CD4-positive, alpha-beta memory T cell (primary cell): ENCODE data around the gene ITIH3. TPM values are rescaled to one million over a fixed set of nuclear protein-coding genes. Genes with fewer than 3 reads are reported as not detected.

Source experiments
- CTCF ChIA-PET: fragments of 350-600 bp; sonication (Branson Sonifier 250); formaldehyde crosslinking; loops from one replicate; lab custom pipeline; 2021; ENCODE audit warnings: inconsistent platforms; ENCODE audit not compliant: partially characterized antibody; lab: Charles Lee
- POLR2A ChIA-PET: fragments of 350-600 bp; sonication (Branson Sonifier 250); formaldehyde crosslinking; loops from one replicate; lab custom pipeline; 2021; ENCODE audit not compliant: partially characterized antibody; lab: Charles Lee
- DNase-seq, 5 donors: peaks; one replicate each; pipeline versions ENCODE4 v3.0.0 to v3.0.0-alpha.2; 2020 to 2022; ENCODE audit warnings: mixed read lengths in 1 of 5
- H3K27ac ChIP-seq: one replicate; pipeline ENCODE4 v1.7.0; 2013; ENCODE audit warnings: low read depth, low read length
- H3K27me3 ChIP-seq: 2 replicates; pipeline ENCODE4 v1.7.0; 2013; ENCODE audit warnings: mild to moderate bottlenecking, low read length, moderate library complexity; ENCODE audit not compliant: insufficient read depth
- H3K36me3 ChIP-seq: 2 replicates; pipeline ENCODE4 v1.7.0; 2013; ENCODE audit warnings: mild to moderate bottlenecking, low read length, moderate library complexity; ENCODE audit not compliant: insufficient read depth
- H3K4me1 ChIP-seq: 2 replicates; pipeline ENCODE4 v1.7.0; 2013; ENCODE audit warnings: mild to moderate bottlenecking, low read length, moderate library complexity; ENCODE audit not compliant: insufficient read depth
- H3K4me3 ChIP-seq, 2 donors: one replicate each; pipeline ENCODE4 v1.7.0; 2013; ENCODE audit warnings: low read length in 2 of 2, mild to moderate bottlenecking in 1 of 2
- H3K9me3 ChIP-seq, 2 donors: one replicate each; pipeline ENCODE4 v1.7.0; 2013; ENCODE audit warnings: low read length in 2 of 2, control low read depth in 1 of 2; ENCODE audit not compliant: control insufficient read depth in 1 of 2
- H3K27ac Mint-ChIP-seq, 7 donors: one replicate each; pipeline ENCODE4 v1.8.0; 2020 to 2021; ENCODE audit warnings: mixed read lengths in 7 of 7, mild to moderate bottlenecking in 6 of 7, inconsistent platforms in 3 of 7, moderate library complexity in 3 of 7
- H3K27me3 Mint-ChIP-seq, 2 donors: one replicate each; pipeline ENCODE4 v1.8.0; 2020 to 2021; ENCODE audit warnings: mixed read lengths in 2 of 2
- H3K36me3 Mint-ChIP-seq, 2 donors: one replicate each; pipeline ENCODE4 v1.8.0; 2020 to 2021; ENCODE audit warnings: mixed read lengths in 2 of 2, inconsistent platforms in 1 of 2, mild to moderate bottlenecking in 1 of 2
- H3K4me1 Mint-ChIP-seq, 4 donors: one replicate each; pipeline ENCODE4 v1.8.0; 2020 to 2021; ENCODE audit warnings: mixed read lengths in 4 of 4, mild to moderate bottlenecking in 1 of 4
- H3K4me3 Mint-ChIP-seq, 8 donors: one replicate each; pipeline ENCODE4 v1.8.0; 2020 to 2021; ENCODE audit warnings: mixed read lengths in 8 of 8, mild to moderate bottlenecking in 7 of 8, moderate library complexity in 6 of 8, inconsistent platforms in 3 of 8
- H3K9me3 Mint-ChIP-seq, 8 donors: one replicate each; pipeline ENCODE4 v1.8.0; 2020 to 2021; ENCODE audit warnings: mixed read lengths in 8 of 8, mild to moderate bottlenecking in 5 of 8, inconsistent platforms in 3 of 8, moderate library complexity in 1 of 8
- intact Hi-C: fragments of 100-400 bp; cut with micrococcal nuclease; formaldehyde crosslinking; loops from one replicate; pipeline ENCODE4 v1.15.1; 2023
- polyA plus RNA-seq, 2 donors: library from polyadenylated mRNA; unstranded; fragments of 300-500 nt; fragmentation: Illumina TruSeq; gene quantifications; one replicate each; pipeline ENCODE4 v1.2.3, GENCODE V29; 2021
- total RNA-seq, 2 experiments: library from RNA; stranded (reverse); gene quantifications; one replicate each; pipeline ENCODE4 v1.2.3, GENCODE V29; 2021

The ITIH3 gene
- total and polyA plus RNA-seq, 4 experiments from 2014 or later: not detected

- Mint-ChIP-seq H3K4me1 (peaks cover 0 to 6% (median 3%) of the 10 kb centered on the region in 4 donors), H3K9me3 (no peaks in the 10 kb centered on the region), H3K27me3 (no peaks in the 10 kb centered on the region), H3K36me3 (peaks cover 43 to 58% of the 10 kb centered on the region in 2 donors), H3K4me3 (no peak overlapping the region), H3K27ac (no peak overlapping the region)
- DNase-seq: no peak
- Histone ChIP-seq H3K27me3 (no peaks in the 10 kb centered on the region), H3K4me3 (no peak overlapping the region), H3K4me1 (no peaks in the 10 kb centered on the region), H3K27ac (no peak overlapping the region), H3K36me3 (peaks cover 50% of the 10 kb centered on the region), H3K9me3 (no peaks in the 10 kb centered on the region)
- CTCF ChIA-PET: interaction anchor here (0.8 to 2.5 kb wide), 4 partner anchors 10 to 90 kb away, joined by 3 to 16 read pairs (median 4); partner anchors contain the start of gene MUSTN1
- POLR2A ChIA-PET: no interaction called here
- intact Hi-C loops: loop anchor here (1.0 to 5.0 kb wide), 2 partner anchors 47 to 227 kb away; no protein-coding TSS in a partner anchor
These were observed 50.6 kb downstream of the ITIH3 start for GRCh38 chr3:52845157-52845556.

DNA sequence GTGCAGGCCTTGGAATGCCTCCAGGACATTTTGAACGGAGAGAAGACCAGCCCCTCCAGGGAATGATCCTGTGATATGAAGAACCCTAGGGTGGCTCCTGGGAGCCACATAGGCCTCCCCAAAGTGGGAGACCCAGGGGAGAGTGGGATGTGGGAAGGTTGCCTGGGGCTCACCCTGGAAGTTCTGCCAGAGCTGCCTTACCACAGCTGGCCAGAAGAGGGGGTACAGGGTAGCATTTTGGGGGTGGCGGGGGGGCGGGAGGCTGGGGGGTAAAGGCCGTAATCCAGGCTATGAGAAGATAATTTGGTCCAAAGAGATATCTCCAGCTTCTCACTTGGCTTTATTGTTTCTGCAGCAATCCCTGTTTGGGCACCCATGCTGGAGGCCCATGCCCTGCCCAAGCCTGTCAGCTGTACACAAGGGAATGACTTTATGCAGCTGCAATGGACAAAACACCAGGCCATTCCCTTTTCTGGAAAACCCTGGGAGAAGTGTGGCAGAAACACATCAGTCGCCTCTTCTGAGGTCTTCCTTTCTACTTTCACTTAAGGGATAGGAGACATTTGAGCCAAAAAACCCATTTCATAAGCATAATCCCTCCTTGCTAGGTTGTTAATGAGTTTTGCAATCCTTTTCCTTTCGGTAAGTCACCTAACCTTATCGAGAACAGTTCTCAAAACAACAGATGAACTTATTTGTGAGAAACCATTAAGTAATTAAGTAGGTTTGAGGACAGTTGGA lies 51.3 kb downstream of the ITIH3 start:
- CTCF ChIA-PET: interaction anchor here (0.8 to 2.5 kb wide), 4 partner anchors 11 to 89 kb away, joined by 3 to 16 read pairs (median 4); partner anchors contain the start of gene MUSTN1
- no peaks in the 10 kb centered on the region for H3K4me1 ChIP-seq
- peak in 2 of 5 donors; percentile 9 to 12 for DNase-seq
- H3K9me3 ChIP-seq: no peaks in the 10 kb centered on the region
- H3K27ac Mint-ChIP-seq: peak overlapping the region in 1 of 7 donors; percentile 77
- H3K9me3 Mint-ChIP-seq: no peaks in the 10 kb centered on the region
- H3K36me3 Mint-ChIP-seq: peaks cover 39 to 53% of the 10 kb centered on the region in 2 donors
- no peaks in the 10 kb centered on the region for H3K27me3 ChIP-seq
- H3K27me3 Mint-ChIP-seq: no peaks in the 10 kb centered on the region
- intact Hi-C loops: loop anchor here (1.0 to 5.0 kb wide), 2 partner anchors 46 to 226 kb away; no protein-coding TSS in a partner anchor
- H3K4me1 Mint-ChIP-seq: peaks cover 0 to 5% (median under 1%) of the 10 kb centered on the region in 4 donors
- no peak overlapping the region for H3K27ac ChIP-seq
- no peak overlapping the region for H3K4me3 Mint-ChIP-seq
- H3K36me3 ChIP-seq: peaks cover 50% of the 10 kb centered on the region
- POLR2A ChIA-PET: no interaction called here
- H3K4me3 ChIP-seq: no peak overlapping the region

DNA sequence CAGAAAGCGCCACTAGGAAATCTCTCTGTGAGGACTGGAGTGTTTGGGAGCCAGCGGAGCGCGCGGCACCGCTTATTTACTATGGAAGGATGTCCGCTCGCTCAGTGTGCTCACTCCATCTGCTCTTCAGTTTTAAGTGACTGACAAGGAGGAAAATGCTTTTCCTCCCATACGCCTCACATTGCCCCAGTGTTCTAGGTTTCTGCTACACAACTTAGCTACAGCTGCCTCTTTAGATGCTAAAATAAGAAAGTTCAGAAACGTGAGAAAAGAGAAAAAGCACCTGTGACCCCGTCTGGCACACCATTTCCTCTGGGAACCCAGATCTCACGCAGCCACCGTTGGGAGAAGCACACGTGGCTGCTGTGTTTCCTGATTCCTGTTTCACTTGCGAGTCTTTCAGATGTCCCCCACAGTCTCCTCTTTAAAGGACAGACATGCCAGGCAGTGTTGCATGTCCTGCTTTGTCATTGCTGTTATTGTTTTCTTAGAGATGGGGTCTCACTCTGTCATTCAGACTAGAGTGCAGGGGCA lies 51.9 kb downstream of the ITIH3 start:
- peaks cover 33 to 53% of the 10 kb centered on the region in 2 donors for H3K36me3 Mint-ChIP-seq
- no peaks in the 10 kb centered on the region for H3K9me3 ChIP-seq
- H3K27ac Mint-ChIP-seq: no peak overlapping the region
- CTCF ChIA-PET: interaction anchor here (1.2 to 2.5 kb wide), 2 partner anchors 47 to 89 kb away, joined by 4 to 16 read pairs; no protein-coding TSS in a partner anchor
- no peaks in the 10 kb centered on the region for H3K27me3 ChIP-seq
- H3K4me1 ChIP-seq: no peaks in the 10 kb centered on the region
- H3K4me1 Mint-ChIP-seq: peaks cover 0 to 4% (median under 1%) of the 10 kb centered on the region in 4 donors
- H3K4me3 ChIP-seq: no peak overlapping the region
- H3K27me3 Mint-ChIP-seq: no peaks in the 10 kb centered on the region
- no peaks in the 10 kb centered on the region for H3K9me3 Mint-ChIP-seq
- peaks cover 49% of the 10 kb centered on the region for H3K36me3 ChIP-seq
- no peak for DNase-seq
- intact Hi-C loops: loop anchor here (5.0 kb wide), 1 partner anchor 46 kb away; no protein-coding TSS in a partner anchor
- POLR2A ChIA-PET: no interaction called here
- H3K4me3 Mint-ChIP-seq: no peak overlapping the region
- H3K27ac ChIP-seq: no peak overlapping the region

DNA sequence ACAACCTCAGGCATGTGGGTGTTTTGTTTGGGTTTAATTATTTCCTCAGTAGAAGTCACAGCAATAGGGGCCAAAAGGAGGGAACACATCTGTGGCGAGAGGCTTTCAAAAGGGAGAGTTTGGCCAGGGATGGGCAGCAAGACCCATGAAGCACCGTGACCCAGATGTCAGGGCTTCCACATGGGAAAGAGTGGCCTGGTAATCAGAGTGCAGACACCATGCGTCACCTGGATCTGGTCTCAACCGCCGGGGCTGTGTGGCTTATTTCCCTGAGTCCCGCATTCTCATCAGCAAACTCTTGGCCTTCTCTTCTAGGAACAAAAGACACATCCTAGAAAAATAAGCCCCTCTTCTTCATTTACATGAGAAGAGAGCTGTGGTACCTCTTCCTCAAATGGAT lies 52.6 kb downstream of the ITIH3 start:
- intact Hi-C loops: loop anchor here (5.0 kb wide), 1 partner anchor 45 kb away; no protein-coding TSS in a partner anchor
- no peaks in the 10 kb centered on the region for H3K9me3 Mint-ChIP-seq
- CTCF ChIA-PET: interaction anchor here (1.1 kb wide), 1 partner anchor 109 kb away, joined by 3 read pairs; no protein-coding TSS in a partner anchor

GRCh38 chr3:52847726-52848125 lies 53.1 kb downstream of the ITIH3 start:
- H3K36me3 ChIP-seq: peaks cover 52% of the 10 kb centered on the region

More for the DNA sequence above, 52.6 kb downstream of the ITIH3 start:
- Histone ChIP-seq H3K9me3 (no peaks in the 10 kb centered on the region), H3K27ac (no peak overlapping the region), H3K4me1 (no peaks in the 10 kb centered on the region), H3K4me3 (no peak overlapping the region), H3K27me3 (no peaks in the 10 kb centered on the region), H3K36me3 (peaks cover 51% of the 10 kb centered on the region)
- Mint-ChIP-seq H3K27me3 (no peaks in the 10 kb centered on the region), H3K4me1 (peaks cover 0 to 1% (median 0%) of the 10 kb centered on the region in 4 donors), H3K27ac (peak overlapping the region in 1 of 7 donors; percentile 29), H3K36me3 (peaks cover 33 to 53% of the 10 kb centered on the region in 2 donors), H3K4me3 (no peak overlapping the region)
- POLR2A ChIA-PET: no interaction called here
- DNase-seq: no peak

GRCh38 chr3:52848617-52849016 lies 54.0 kb downstream of the ITIH3 start:
- no peaks in the 10 kb centered on the region for H3K27me3 Mint-ChIP-seq
- Histone ChIP-seq H3K27ac (no peak overlapping the region), H3K36me3 (peaks cover 43% of the 10 kb centered on the region), H3K4me3 (no peak overlapping the region), H3K4me1 (no peaks in the 10 kb centered on the region), H3K27me3 (no peaks in the 10 kb centered on the region), H3K9me3 (no peaks in the 10 kb centered on the region)
- no peaks in the 10 kb centered on the region for H3K9me3 Mint-ChIP-seq
- H3K27ac Mint-ChIP-seq: no peak overlapping the region
- ChIA-PET POLR2A (no interaction called here), CTCF (interaction anchor here (0.7 to 1.5 kb wide), 3 partner anchors 10 to 45 kb away, joined by 3 to 5 read pairs (median 3); partner anchors contain the start of gene MUSTN1)
- H3K4me1 Mint-ChIP-seq: peaks cover 0 to 1% (median 0%) of the 10 kb centered on the region in 4 donors
- no peak for DNase-seq
- H3K4me3 Mint-ChIP-seq: no peak overlapping the region
- intact Hi-C loops: loop anchor here (5.0 kb wide), 1 partner anchor 44 kb away; no protein-coding TSS in a partner anchor
- H3K36me3 Mint-ChIP-seq: peaks cover 32 to 54% of the 10 kb centered on the region in 2 donors

More at GRCh38 chr3:52847726-52848125, 53.1 kb downstream of the ITIH3 start:
- H3K4me1 ChIP-seq: no peaks in the 10 kb centered on the region
- H3K27ac ChIP-seq: no peak overlapping the region
- Mint-ChIP-seq H3K4me3 (no peak overlapping the region), H3K4me1 (peaks cover 0 to 1% (median 0%) of the 10 kb centered on the region in 4 donors), H3K27me3 (no peaks in the 10 kb centered on the region), H3K9me3 (no peaks in the 10 kb centered on the region), H3K36me3 (peaks cover 34 to 52% of the 10 kb centered on the region in 2 donors), H3K27ac (no peak overlapping the region)
- no peak overlapping the region for H3K4me3 ChIP-seq
- no peaks in the 10 kb centered on the region for H3K27me3 ChIP-seq
- no peak for DNase-seq
- ChIA-PET CTCF (interaction anchor here (1.1 to 1.5 kb wide), 3 partner anchors 9 to 110 kb away, joined by 3 to 5 read pairs (median 3); partner anchors contain the start of gene MUSTN1), POLR2A (no interaction called here)
- intact Hi-C loops: loop anchor here (5.0 kb wide), 1 partner anchor 45 kb away; no protein-coding TSS in a partner anchor
- no peaks in the 10 kb centered on the region for H3K9me3 ChIP-seq
